PC-3 (cell line): ENCODE data around the gene TTI1. TPM values are rescaled to one million over a fixed set of nuclear protein-coding genes. Genes with fewer than 3 reads are reported as not detected.

Experiments
- ATAC-seq: fragments of 200-7000 bp; cut with Tn5 transposase; 2 replicates; pipeline ENCODE4 v1.9.1; 2020; ENCODE audit warnings: mild to moderate bottlenecking, moderate library complexity
- BruUV-seq: library from RNA; stranded (reverse); fragments of 400-500 nt; replicated peaks from 2 replicates; lab custom pipeline; 2021; lab: Mats Ljungman, UMichigan
- CTCF ChIA-PET: fragments of 300-600 bp; sonication (Branson Sonifier 250); formaldehyde crosslinking; loops from one replicate; lab custom pipeline; 2022; ENCODE audit warnings: antibody characterized with exemption; lab: Charles Lee
- POLR2A ChIA-PET: fragments of 300-600 bp; sonication (Branson Sonifier 250); formaldehyde crosslinking; loops from one replicate; lab custom pipeline; 2022; ENCODE audit warnings: antibody characterized with exemption; ENCODE audit not compliant: unreplicated experiment; lab: Charles Lee
- DNase-seq: peaks from one replicate; pipeline ENCODE4 v3.0.0-alpha.2; 2015
- H2AFZ ChIP-seq: fragments of 300-600 bp; sonication (generic); 2 replicates; pipeline ENCODE4 v1.6.0; 2016; ENCODE audit warnings: antibody characterized with exemption, low read length
- H3F3A ChIP-seq: fragments of 300-600 bp; sonication (generic); one replicate; pipeline ENCODE4 v1.6.0; 2017; ENCODE audit warnings: antibody characterized with exemption, low read length, control low read depth, mild to moderate bottlenecking; ENCODE audit not compliant: unreplicated experiment
- H3K27ac ChIP-seq: fragments of 300-600 bp; sonication (generic); 2 replicates; pipeline ENCODE4 v1.5.1; 2016; ENCODE audit warnings: mild to moderate bottlenecking, low read length
- H3K27me3 ChIP-seq: fragments of 300-600 bp; sonication (generic); 2 replicates; pipeline ENCODE4 v1.6.1; 2016; ENCODE audit warnings: low read length, mixed read lengths
- H3K36me3 ChIP-seq: fragments of 300-600 bp; sonication (generic); 2 replicates; pipeline ENCODE4 v1.6.1; 2016; ENCODE audit warnings: low read depth, mixed run types, low read length, mixed read lengths
- H3K4me1 ChIP-seq: fragments of 300-600 bp; sonication (generic); 2 replicates; pipeline ENCODE4 v1.5.1; 2016; ENCODE audit warnings: low read length; ENCODE audit not compliant: insufficient read depth
- H3K4me2 ChIP-seq: fragments of 300-600 bp; sonication (generic); 2 replicates; pipeline ENCODE4 v1.6.0; 2016; ENCODE audit warnings: low read length
- H3K4me3 ChIP-seq: fragments of 300-600 bp; sonication (generic); 2 replicates; pipeline ENCODE4 v1.5.1; 2016; ENCODE audit warnings: mild to moderate bottlenecking, low read length, mixed read lengths
- H3K79me2 ChIP-seq: fragments of 300-600 bp; sonication (generic); 2 replicates; pipeline ENCODE4 v1.6.1; 2017; ENCODE audit warnings: low read length, mixed read lengths
- H3K9ac ChIP-seq: fragments of 300-600 bp; sonication (generic); 2 replicates; pipeline ENCODE4 v1.6.0; 2016; ENCODE audit warnings: mild to moderate bottlenecking, low read length
- H3K9me2 ChIP-seq: fragments of 300-600 bp; sonication (generic); replicated peaks from 2 replicates; pipeline ENCODE4 v1.6.1; 2016; ENCODE audit warnings: mixed run types, low read length, mixed read lengths
- H3K9me3 ChIP-seq: fragments of 300-600 bp; sonication (generic); 2 replicates; pipeline ENCODE4 v1.6.1; 2016; ENCODE audit warnings: low read length, mixed read lengths
- H4K20me1 ChIP-seq: fragments of 300-600 bp; sonication (generic); 2 replicates; pipeline ENCODE4 v1.6.1; 2016; ENCODE audit warnings: low read length, mixed read lengths
- EZH2 ChIP-seq: fragments of 300-600 bp; sonication (generic); IDR thresholded peaks from one replicate; pipeline ENCODE4 v1.6.1; 2017; ENCODE audit warnings: antibody characterized with exemption, mild to moderate bottlenecking, low read length; ENCODE audit not compliant: unreplicated experiment
- EZH2phosphoT487 ChIP-seq: fragments of 300-600 bp; sonication (generic); IDR thresholded peaks from 2 replicates; pipeline ENCODE4 v1.6.1; 2018; ENCODE audit warnings: mild to moderate bottlenecking, antibody characterized with exemption, low read length, borderline replicate concordance
- intact Hi-C: fragments of 100-400 bp; cut with micrococcal nuclease; formaldehyde crosslinking; loops from 2 replicates; pipeline ENCODE4 v1.9.0; 2023
- total RNA-seq: library from RNA; depleted of rRNA; stranded (reverse); fragments of >200 nt; gene quantifications from 2 replicates; pipeline ENCODE4 v1.2.3, GENCODE V29; 2014
- TF ChIP-seq, protein P1 (sequence below): fragments of 300-600 bp; sonication (generic); conservative IDR thresholded peaks from 2 replicates; pipeline ENCODE4 v1.5.1; 2017; ENCODE audit warnings: antibody characterized with exemption, low read depth, mild to moderate bottlenecking, low read length

The TTI1 gene
- total RNA-seq, 1 experiment from 2014 or later: 23.2 TPM

DNA sequence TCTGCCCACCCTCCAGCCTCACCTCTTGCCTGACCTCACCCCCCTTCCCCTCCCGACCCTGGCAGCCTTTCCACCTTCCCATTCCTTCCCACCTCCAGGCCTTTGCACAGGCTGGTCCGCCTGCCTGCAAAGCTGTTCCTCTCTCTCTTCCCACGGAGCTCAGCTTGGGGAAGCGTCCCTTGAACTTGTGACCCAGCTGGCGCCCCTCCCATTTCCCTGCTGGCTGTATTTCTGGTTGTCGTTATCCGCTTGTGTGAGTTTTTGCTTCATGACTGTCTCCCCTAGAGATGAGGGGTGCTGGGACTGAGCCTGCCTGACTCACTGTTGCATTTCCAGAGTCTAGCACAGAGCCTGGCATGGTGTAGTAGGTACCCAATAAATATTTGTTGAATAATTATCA is 97.8 kb downstream of the TTI1 start:
- Histone ChIP-seq H3K9ac (no peak overlapping the region), H3F3A (no peaks in the 10 kb centered on the region), H4K20me1 (no peaks in the 10 kb centered on the region), H3K4me2 (no peak overlapping the region), H3K9me2 (no peaks in the 10 kb centered on the region), H3K27ac (no peak overlapping the region), H3K79me2 (no peaks in the 10 kb centered on the region), H3K36me3 (no peaks in the 10 kb centered on the region), H3K9me3 (no peaks in the 10 kb centered on the region), H2AFZ (no peak overlapping the region), H3K27me3 (no peaks in the 10 kb centered on the region), H3K4me3 (no peak overlapping the region), H3K4me1 (peaks cover 13% of the 10 kb centered on the region)
- CTCF ChIA-PET: no interaction called here
- BruUV-seq: no TSS peak
- POLR2A ChIA-PET: no interaction called here
- no peak for DNase-seq
- intact Hi-C loops: no loop called here
- TF ChIP-seq, protein P1, sequence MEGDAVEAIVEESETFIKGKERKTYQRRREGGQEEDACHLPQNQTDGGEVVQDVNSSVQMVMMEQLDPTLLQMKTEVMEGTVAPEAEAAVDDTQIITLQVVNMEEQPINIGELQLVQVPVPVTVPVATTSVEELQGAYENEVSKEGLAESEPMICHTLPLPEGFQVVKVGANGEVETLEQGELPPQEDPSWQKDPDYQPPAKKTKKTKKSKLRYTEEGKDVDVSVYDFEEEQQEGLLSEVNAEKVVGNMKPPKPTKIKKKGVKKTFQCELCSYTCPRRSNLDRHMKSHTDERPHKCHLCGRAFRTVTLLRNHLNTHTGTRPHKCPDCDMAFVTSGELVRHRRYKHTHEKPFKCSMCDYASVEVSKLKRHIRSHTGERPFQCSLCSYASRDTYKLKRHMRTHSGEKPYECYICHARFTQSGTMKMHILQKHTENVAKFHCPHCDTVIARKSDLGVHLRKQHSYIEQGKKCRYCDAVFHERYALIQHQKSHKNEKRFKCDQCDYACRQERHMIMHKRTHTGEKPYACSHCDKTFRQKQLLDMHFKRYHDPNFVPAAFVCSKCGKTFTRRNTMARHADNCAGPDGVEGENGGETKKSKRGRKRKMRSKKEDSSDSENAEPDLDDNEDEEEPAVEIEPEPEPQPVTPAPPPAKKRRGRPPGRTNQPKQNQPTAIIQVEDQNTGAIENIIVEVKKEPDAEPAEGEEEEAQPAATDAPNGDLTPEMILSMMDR: no peak
- TF ChIP-seq EZH2phosphoT487 (no peak), EZH2 (no peak)
- no peak for ATAC-seq

DNA sequence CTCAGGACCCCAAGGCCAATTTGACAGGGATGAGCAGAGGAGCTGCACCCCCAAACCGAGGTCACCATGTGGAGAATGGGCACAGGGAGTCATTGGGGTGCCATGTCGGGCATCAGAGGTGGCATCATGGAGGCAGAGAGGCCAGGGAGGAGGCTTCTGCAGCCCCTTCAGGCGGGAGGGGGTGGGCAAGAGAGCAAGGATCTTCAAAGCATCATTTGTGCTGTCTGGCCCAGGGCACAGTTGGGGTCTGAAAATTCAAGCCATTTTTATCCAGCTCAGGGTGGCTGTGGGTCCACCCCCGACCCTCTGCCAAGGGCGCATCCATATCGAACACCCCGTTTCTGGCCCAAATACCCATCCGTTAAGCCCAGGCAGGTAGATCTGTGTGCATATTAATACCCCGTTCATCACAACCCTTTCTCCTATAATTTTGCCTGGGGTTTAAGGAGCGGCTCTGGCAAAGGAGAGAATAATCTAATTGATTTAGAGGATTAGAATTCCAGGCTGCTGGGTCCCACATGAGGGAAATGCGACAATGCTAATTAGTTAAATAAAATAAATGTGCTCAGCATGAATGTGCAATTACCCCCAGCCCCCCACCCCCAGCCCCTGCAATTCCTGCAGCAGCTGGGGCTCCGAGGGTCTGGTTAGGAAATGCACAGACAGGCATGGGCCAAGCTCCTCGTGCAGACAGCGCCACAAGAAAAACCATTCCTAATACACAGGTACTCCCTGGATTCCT is 98.5 kb downstream of the TTI1 start:
- intact Hi-C loops: no loop called here
- no peak overlapping the region for H3K27ac ChIP-seq
- DNase-seq: no peak
- H3K4me1 ChIP-seq: peaks cover 13% of the 10 kb centered on the region
- no peak overlapping the region for H3K9ac ChIP-seq
- H3K79me2 ChIP-seq: no peaks in the 10 kb centered on the region
- H3F3A ChIP-seq: no peaks in the 10 kb centered on the region
- BruUV-seq: no TSS peak
- POLR2A ChIA-PET: no interaction called here
- no peaks in the 10 kb centered on the region for H3K9me3 ChIP-seq
- no peak overlapping the region for H2AFZ ChIP-seq
- no peak for ATAC-seq
- no peaks in the 10 kb centered on the region for H3K27me3 ChIP-seq
- no peak overlapping the region for H3K4me2 ChIP-seq
- H3K4me3 ChIP-seq: no peak overlapping the region
- no peaks in the 10 kb centered on the region for H4K20me1 ChIP-seq
- CTCF ChIA-PET: no interaction called here
- H3K36me3 ChIP-seq: no peaks in the 10 kb centered on the region
- TF ChIP-seq, protein P1: no peak
- TF ChIP-seq EZH2phosphoT487 (no peak), EZH2 (no peak)
- H3K9me2 ChIP-seq: no peaks in the 10 kb centered on the region
